ENCODE data around the gene ELFN2. TPM values are rescaled to one million over a fixed set of nuclear protein-coding genes. Genes with fewer than 3 reads are reported as not detected.

Gene ELFN2
- polyA plus RNA-seq, 3 donors, result 0.01 TPM; not detected in 2

GRCh38 chr22:37423283-37423682, 4.0 kb downstream of the ELFN2 start:
- Mint-ChIP-seq H3K36me3 (peaks cover 14 to 19% of the 10 kb centered on the region in 2 donors), H3K4me3 (no peak overlapping the region), H3K9me3 (peaks cover 0 to 21% (median 15%) of the 10 kb centered on the region in 7 donors), H3K4me1 (peaks cover 36% of the 10 kb centered on the region), H3K27me3 (ENCODE audit: low read depth in 3 of 3) (peaks cover 73 to 85% (median 82%) of the 10 kb centered on the region in 3 donors), H3K27ac (no peak overlapping the region)
- Histone ChIP-seq H3K79me2 (ENCODE audit: insufficient read depth, low read length) (no peaks in the 10 kb centered on the region), H3K27me3 (ENCODE audit: control insufficient read depth in 2 of 2, insufficient read depth in 2 of 2, low read length in 2 of 2) (peaks cover 32 to 88% of the 10 kb centered on the region in 2 donors), H3K4me1 (ENCODE audit: control insufficient read depth in 1 of 2, insufficient read depth in 2 of 2, low read length in 2 of 2) (peaks cover 30 to 40% of the 10 kb centered on the region in 2 donors), H2AFZ (ENCODE audit: insufficient read depth, low read depth, low read length, poor library complexity, severe bottlenecking) (no peak overlapping the region), H4K20me1 (ENCODE audit: insufficient read depth, low read length) (no peaks in the 10 kb centered on the region), H3K27ac (ENCODE audit: low read depth in 1 of 2, low read length in 2 of 2) (no peak overlapping the region), H3K9ac (ENCODE audit: insufficient read depth, low read length, poor library complexity, severe bottlenecking) (no peak overlapping the region), H3K9me3 (replicated peaks in 1 of 2; ENCODE audit: control insufficient read depth in 1 of 2, insufficient read depth in 1 of 2, low read length in 2 of 2) (peaks cover 0 to 20% of the 10 kb centered on the region in 2 donors), H3K4me3 (replicated peaks in 1 of 3; ENCODE audit: low read depth in 2 of 3, low read length in 3 of 3) (no peak overlapping the region), H3K4me2 (replicated peaks; ENCODE audit: extremely low read depth, low read length, poor library complexity, severe bottlenecking) (no peak overlapping the region), H3K36me3 (replicated peaks in 1 of 2; ENCODE audit: control insufficient read depth in 1 of 2, insufficient read depth in 2 of 2, low read length in 2 of 2) (no peaks in the 10 kb centered on the region)
- WGBS (ENCODE audit: insufficient coverage), result 100% methylated on average over 2 of the region's 8 CpGs
- DNase-seq, result no peak
- intact Hi-C loops (cut with micrococcal nuclease), result no loop called here
- TF ChIP-seq CTCF (IDR thresholded peaks at IDR 0.05), result no peak

GRCh38 chr22:37421468-37421877, 5.8 kb downstream of the ELFN2 start:
- no peak overlapping the region for H2AFZ ChIP-seq (ENCODE audit: insufficient read depth, low read depth, low read length, poor library complexity, severe bottlenecking)
- H3K4me1 ChIP-seq (ENCODE audit: control insufficient read depth in 1 of 2, insufficient read depth in 2 of 2, low read length in 2 of 2), result peaks cover 29 to 34% of the 10 kb centered on the region in 2 donors
- no peaks in the 10 kb centered on the region for H4K20me1 ChIP-seq (ENCODE audit: insufficient read depth, low read length)
- no peak overlapping the region for H3K9ac ChIP-seq (ENCODE audit: insufficient read depth, low read length, poor library complexity, severe bottlenecking)
- H3K36me3 ChIP-seq (replicated peaks in 1 of 2; ENCODE audit: control insufficient read depth in 1 of 2, insufficient read depth in 2 of 2, low read length in 2 of 2), result no peaks in the 10 kb centered on the region
- H3K27me3 ChIP-seq (ENCODE audit: control insufficient read depth in 2 of 2, insufficient read depth in 2 of 2, low read length in 2 of 2), result peaks cover 23 to 92% of the 10 kb centered on the region in 2 donors
- TF ChIP-seq CTCF (IDR thresholded peaks at IDR 0.05), result no peak
- peaks cover 75 to 87% (median 86%) of the 10 kb centered on the region in 3 donors for H3K27me3 Mint-ChIP-seq (ENCODE audit: low read depth in 3 of 3)
- peaks cover 0 to 9% of the 10 kb centered on the region in 2 donors for H3K9me3 ChIP-seq (replicated peaks in 1 of 2; ENCODE audit: control insufficient read depth in 1 of 2, insufficient read depth in 1 of 2, low read length in 2 of 2)
- H3K4me1 Mint-ChIP-seq, result peaks cover 38% of the 10 kb centered on the region
- no peak overlapping the region for H3K27ac ChIP-seq (ENCODE audit: low read depth in 1 of 2, low read length in 2 of 2)
- DNase-seq, result no peak
- H3K4me3 Mint-ChIP-seq, result peak overlapping the region in 1 of 2 donors; percentile 96
- H3K36me3 Mint-ChIP-seq, result peaks cover 14 to 19% of the 10 kb centered on the region in 2 donors
- H3K4me3 ChIP-seq (replicated peaks in 1 of 3; ENCODE audit: low read depth in 2 of 3, low read length in 3 of 3), result peak overlapping the region in 1 of 3 experiments; percentile 60
- peaks cover 0 to 21% (median 10%) of the 10 kb centered on the region in 7 donors for H3K9me3 Mint-ChIP-seq
- peak overlapping the region; percentile 63 for H3K4me2 ChIP-seq (replicated peaks; ENCODE audit: extremely low read depth, low read length, poor library complexity, severe bottlenecking)
- intact Hi-C loops (cut with micrococcal nuclease), result no loop called here
- no peaks in the 10 kb centered on the region for H3K79me2 ChIP-seq (ENCODE audit: insufficient read depth, low read length)
- WGBS (ENCODE audit: insufficient coverage), result 94% methylated on average over 7 of the region's 9 CpGs
- peak overlapping the region in 3 of 7 donors; percentile 2 to 54 (median 52) for H3K27ac Mint-ChIP-seq
